ENCODE data around the gene RANGAP1. TPM values are rescaled to one million over a fixed set of nuclear protein-coding genes. Genes with fewer than 3 reads are reported as not detected.

RANGAP1 gene
- total RNA-seq, 4 donors from 2014 or later: 18.7 to 38.7 (median 35.6) TPM

DNA sequence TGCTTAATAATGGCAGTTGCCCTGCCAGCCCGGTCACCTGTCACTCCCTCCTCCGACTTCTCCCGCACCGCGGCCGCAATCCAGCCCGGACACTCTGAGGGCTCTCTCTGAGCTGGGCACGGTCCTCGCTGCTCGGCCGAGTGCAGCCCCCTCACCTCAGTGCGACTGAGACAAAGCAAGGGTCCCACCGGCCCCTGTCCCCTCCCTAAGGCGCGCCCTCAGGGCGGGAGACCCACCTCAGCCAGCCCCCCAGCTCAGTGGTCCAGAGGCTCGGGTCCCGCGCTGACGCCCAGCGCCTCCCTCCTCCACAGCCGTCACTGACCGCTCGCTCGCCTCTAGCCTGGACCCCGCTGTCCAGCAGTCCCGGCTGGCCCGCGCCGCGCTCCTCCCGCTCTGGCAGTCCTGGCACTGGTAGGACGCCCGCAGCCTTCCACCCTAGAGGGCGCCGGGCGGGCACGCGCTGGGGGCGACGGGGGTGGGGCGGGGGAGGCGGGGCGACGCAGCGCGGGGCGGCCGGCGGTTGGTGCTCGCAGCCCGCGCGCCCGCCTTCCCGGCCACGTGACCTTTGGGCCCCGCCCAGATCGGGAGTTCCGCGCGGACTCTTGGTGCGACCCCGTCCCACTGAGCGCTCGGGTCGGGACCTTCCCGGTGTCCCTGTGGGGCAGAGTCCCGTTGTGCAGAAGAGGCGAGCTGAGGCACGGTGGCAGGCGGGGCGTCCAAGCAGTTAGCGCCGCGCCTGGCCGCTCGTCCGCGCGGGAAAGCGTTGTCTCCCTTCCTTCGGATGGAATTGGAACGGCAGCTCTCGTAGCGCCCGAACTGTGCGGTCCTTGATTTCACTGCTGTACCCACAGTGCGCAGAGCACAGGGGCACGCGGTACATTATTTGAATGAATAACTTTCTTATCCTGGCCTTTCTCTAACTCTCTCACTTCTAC, 88.7 kb downstream of the RANGAP1 start:
- DNase-seq: peak; percentile 73 to 79
- Histone ChIP-seq H3K36me3 (no peaks in the 10 kb centered on the region), H3K9me3 (no peaks in the 10 kb centered on the region), H3K27ac (peak overlapping the region in 1 of 2 donors; percentile 49), H3K4me3 (peak overlapping the region; percentile 42 to 71), H3K27me3 (no peaks in the 10 kb centered on the region), H3K4me1 (no peaks in the 10 kb centered on the region)
- intact Hi-C loops (cut with DNase I; ENCODE audit: low total_unique reads): no loop called here
- TF ChIP-seq, protein P1, sequence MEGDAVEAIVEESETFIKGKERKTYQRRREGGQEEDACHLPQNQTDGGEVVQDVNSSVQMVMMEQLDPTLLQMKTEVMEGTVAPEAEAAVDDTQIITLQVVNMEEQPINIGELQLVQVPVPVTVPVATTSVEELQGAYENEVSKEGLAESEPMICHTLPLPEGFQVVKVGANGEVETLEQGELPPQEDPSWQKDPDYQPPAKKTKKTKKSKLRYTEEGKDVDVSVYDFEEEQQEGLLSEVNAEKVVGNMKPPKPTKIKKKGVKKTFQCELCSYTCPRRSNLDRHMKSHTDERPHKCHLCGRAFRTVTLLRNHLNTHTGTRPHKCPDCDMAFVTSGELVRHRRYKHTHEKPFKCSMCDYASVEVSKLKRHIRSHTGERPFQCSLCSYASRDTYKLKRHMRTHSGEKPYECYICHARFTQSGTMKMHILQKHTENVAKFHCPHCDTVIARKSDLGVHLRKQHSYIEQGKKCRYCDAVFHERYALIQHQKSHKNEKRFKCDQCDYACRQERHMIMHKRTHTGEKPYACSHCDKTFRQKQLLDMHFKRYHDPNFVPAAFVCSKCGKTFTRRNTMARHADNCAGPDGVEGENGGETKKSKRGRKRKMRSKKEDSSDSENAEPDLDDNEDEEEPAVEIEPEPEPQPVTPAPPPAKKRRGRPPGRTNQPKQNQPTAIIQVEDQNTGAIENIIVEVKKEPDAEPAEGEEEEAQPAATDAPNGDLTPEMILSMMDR (IDR thresholded peaks at IDR 0.05): peak in 3 of 4 experiments; percentile 5 to 26 (median 11)
- peak in 1 of 2 donors; percentile 18 for TF ChIP-seq POLR2A (IDR thresholded peaks at IDR 0.05)

Small RNA genes lying within 50 kb of the gene (microRNA-seq; reads per million reads assigned to microRNA genes)
- not detected for gene MIR6889 (ENCODE audit: borderline microRNAs expressed, borderline replicate concordance)

Small RNA genes lying within 50 kb of the gene (small RNA-seq; reads per million reads assigned to genes)
- gene MIR6889: not detected

Other genes with a start within 250 kb of the RANGAP1 start
- gene EP300, start 193.6 kb downstream of the RANGAP1 start, total RNA-seq: 100 to 1,000 TPM in 1 of 4 donors, 10 to 100 TPM in 3; 18.8 to 116 (median 72.5) TPM
- gene L3MBTL2, start 80.9 kb downstream of the RANGAP1 start, total RNA-seq: 10 to 100 TPM in 3 of 4 donors, 1 to 10 TPM in 1; 2.1 to 35.1 (median 22.2) TPM
- gene CHADL, start 45.3 kb downstream of the RANGAP1 start, total RNA-seq: 1 to 10 TPM in 2 of 4 donors, not detected in 2; 1.8 to 2.6 TPM
- 10 to 100 TPM; 14.1 to 74.1 (median 28.2) TPM for gene ZC3H7B, start 15.3 kb upstream of the RANGAP1 start, total RNA-seq
- 10 to 100 TPM in 2 of 4 donors, 1 to 10 TPM in 2; 8.5 to 73.7 (median 15.1) TPM for gene TEF, start 95.8 kb upstream of the RANGAP1 start, total RNA-seq
- 10 to 100 TPM; 15.6 to 97.1 (median 27.8) TPM for gene TOB2, start 160.6 kb upstream of the RANGAP1 start, total RNA-seq
- 10 to 100 TPM; 38.5 to 65.1 (median 46.4) TPM for gene PHF5A, start 182.5 kb upstream of the RANGAP1 start, total RNA-seq
- gene ACO2, start 182.9 kb upstream of the RANGAP1 start, total RNA-seq: 10 to 100 TPM; 21.5 to 64.4 (median 47.1) TPM